ENCODE measurements around the gene FBN2. TPM values are rescaled to one million over a fixed set of nuclear protein-coding genes. Genes with fewer than 3 reads are reported as not detected.

The FBN2 gene
- total RNA-seq, 4 donors from 2014 or later: 0.40 to 3.3 (median 0.99) TPM

- no peaks in the 10 kb centered on the region for H3K4me1 ChIP-seq
- H3K27ac ChIP-seq: no peak overlapping the region
Observed at GRCh38 chr5:128343168-128343567, 194.9 kb downstream of the FBN2 start.

GRCh38 chr5:128341056-128341455 is 197.0 kb downstream of the FBN2 start:
- Histone ChIP-seq H3K36me3 (no peaks in the 10 kb centered on the region), H3K4me1 (no peaks in the 10 kb centered on the region), H3K27ac (no peak overlapping the region), H3K4me3 (no peak overlapping the region), H3K9me3 (no peaks in the 10 kb centered on the region), H3K27me3 (no peaks in the 10 kb centered on the region)
- TF ChIP-seq POLR2A (IDR thresholded peaks at IDR 0.05): no peak
- no peak for DNase-seq

More at GRCh38 chr5:128343168-128343567, 194.9 kb downstream of the FBN2 start:
- H3K9me3 ChIP-seq: no peaks in the 10 kb centered on the region
- no peak overlapping the region for H3K4me3 ChIP-seq
- no peak for TF ChIP-seq CTCF (IDR thresholded peaks at IDR 0.05)
- TF ChIP-seq POLR2A (IDR thresholded peaks at IDR 0.05): no peak
- no peaks in the 10 kb centered on the region for H3K27me3 ChIP-seq
- DNase-seq: no peak
- H3K36me3 ChIP-seq: no peaks in the 10 kb centered on the region

- Histone ChIP-seq H3K4me3 (no peak overlapping the region), H3K9me3 (no peaks in the 10 kb centered on the region), H3K36me3 (no peaks in the 10 kb centered on the region), H3K27ac (no peak overlapping the region), H3K4me1 (no peaks in the 10 kb centered on the region), H3K27me3 (no peaks in the 10 kb centered on the region)
- no peak for TF ChIP-seq CTCF (IDR thresholded peaks at IDR 0.05)
- no peak for TF ChIP-seq POLR2A (IDR thresholded peaks at IDR 0.05)
- DNase-seq: no peak
Observed at GRCh38 chr5:128340648-128341047, 197.4 kb downstream of the FBN2 start.

- Histone ChIP-seq H3K27ac (no peak overlapping the region), H3K4me1 (no peaks in the 10 kb centered on the region), H3K36me3 (no peaks in the 10 kb centered on the region), H3K27me3 (no peaks in the 10 kb centered on the region), H3K9me3 (no peaks in the 10 kb centered on the region), H3K4me3 (no peak overlapping the region)
- TF ChIP-seq POLR2A (IDR thresholded peaks at IDR 0.05) (no peak), CTCF (IDR thresholded peaks at IDR 0.05) (no peak)
- DNase-seq: no peak
Observed at GRCh38 chr5:128339585-128339984, 198.5 kb downstream of the FBN2 start.

GRCh38 chr5:128338649-128339048 is 199.4 kb downstream of the FBN2 start:
- TF ChIP-seq POLR2A (IDR thresholded peaks at IDR 0.05): no peak
- no peak for TF ChIP-seq CTCF (IDR thresholded peaks at IDR 0.05)
- Histone ChIP-seq H3K36me3 (no peaks in the 10 kb centered on the region), H3K27ac (no peak overlapping the region), H3K4me3 (no peak overlapping the region), H3K4me1 (no peaks in the 10 kb centered on the region), H3K9me3 (no peaks in the 10 kb centered on the region), H3K27me3 (no peaks in the 10 kb centered on the region)
- no peak for DNase-seq

- H3K36me3 ChIP-seq: no peaks in the 10 kb centered on the region
- no peak for DNase-seq
- no peaks in the 10 kb centered on the region for H3K4me1 ChIP-seq
- no peak overlapping the region for H3K27ac ChIP-seq
- H3K27me3 ChIP-seq: no peaks in the 10 kb centered on the region
- no peak for TF ChIP-seq CTCF (IDR thresholded peaks at IDR 0.05)
- no peak for TF ChIP-seq POLR2A (IDR thresholded peaks at IDR 0.05)
- H3K9me3 ChIP-seq: no peaks in the 10 kb centered on the region
- H3K4me3 ChIP-seq: no peak overlapping the region
Observed at GRCh38 chr5:128335339-128335738, 202.7 kb downstream of the FBN2 start.

Data from Peyer's patch (tissue), 4 donors.